HL-60 (cell line): Measurements from ENCODE around the gene ZNF507.

Experiments
- DNase-seq, 2 experiments: peaks; one replicate each; pipeline ENCODE4 v3.0.0-alpha.2; 2010 to 2020; ENCODE audit warnings: low read depth in 1 of 2, low spot score in 1 of 2
- H3K27ac ChIP-seq: fragments of 250-450 bp; sonication (Bioruptor Pico); replicated peaks from 2 replicates; pipeline ENCODE4 v1.5.1; 2020; ENCODE audit warnings: mild to moderate bottlenecking, moderate library complexity
- H3K27me3 ChIP-seq: fragments of 250-450 bp; sonication (Bioruptor Pico); 2 replicates; pipeline ENCODE4 v1.5.1; 2021; ENCODE audit warnings: mild to moderate bottlenecking, moderate library complexity; ENCODE audit not compliant: insufficient read depth, poor library complexity, severe bottlenecking
- H3K4me3 ChIP-seq: replicated peaks from 2 replicates; pipeline ENCODE4 v1.5.1; 2011; ENCODE audit warnings: mild to moderate bottlenecking, control low read depth, low read length; ENCODE audit not compliant: insufficient read depth
- CTCF ChIP-seq: IDR thresholded peaks from one replicate; pipeline ENCODE4 v1.5.1; 2011; ENCODE audit warnings: low read length, control low read depth, inconsistent platforms; ENCODE audit not compliant: insufficient read depth
- GABPA ChIP-seq: IDR thresholded peaks from 2 replicates; pipeline ENCODE4 v1.6.1; 2012; ENCODE audit warnings: low read depth
- POLR2AphosphoS5 ChIP-seq: IDR thresholded peaks from 2 replicates; pipeline ENCODE4 v1.6.1; 2012; ENCODE audit warnings: low read depth
- SPI1 ChIP-seq: IDR thresholded peaks from 2 replicates; pipeline ENCODE4 v1.6.1; 2012; ENCODE audit warnings: low read depth, mild to moderate bottlenecking, borderline replicate concordance
- TF ChIP-seq, protein P1 (sequence below): IDR thresholded peaks from 2 replicates; pipeline ENCODE4 v1.6.1; 2012; ENCODE audit warnings: low read depth; ENCODE audit not compliant: insufficient replicate concordance

Gene ZNF507

DNA sequence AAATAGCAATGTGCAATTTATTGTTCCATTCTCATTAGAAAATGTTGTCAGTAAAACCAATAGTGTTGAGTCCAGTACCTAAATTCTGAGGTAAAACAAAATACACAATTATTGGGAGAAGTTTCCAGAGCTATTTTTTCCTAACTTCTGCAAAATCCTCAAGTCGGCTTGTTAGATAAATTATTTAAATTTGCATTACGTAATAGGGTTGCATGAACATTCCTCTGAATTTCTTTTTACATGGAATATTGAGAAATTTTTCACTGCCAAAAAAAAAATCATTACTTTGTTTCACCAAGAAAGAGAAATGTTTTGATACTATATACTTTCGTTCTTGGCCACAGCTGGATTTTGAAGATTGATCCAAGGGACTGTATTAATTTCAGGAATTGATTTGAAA lies 1.5 kb downstream of the ZNF507 start:
- 0 out of 2 replicates have a peak overlapping the region, but pooled peaks have one; percentile 82 for H3K4me3 ChIP-seq
- no peak for DNase-seq
- TF ChIP-seq CTCF, result no peak
- TF ChIP-seq POLR2AphosphoS5, result no peak
- no peak for TF ChIP-seq GABPA
- no peak for TF ChIP-seq SPI1
- TF ChIP-seq, protein P1, sequence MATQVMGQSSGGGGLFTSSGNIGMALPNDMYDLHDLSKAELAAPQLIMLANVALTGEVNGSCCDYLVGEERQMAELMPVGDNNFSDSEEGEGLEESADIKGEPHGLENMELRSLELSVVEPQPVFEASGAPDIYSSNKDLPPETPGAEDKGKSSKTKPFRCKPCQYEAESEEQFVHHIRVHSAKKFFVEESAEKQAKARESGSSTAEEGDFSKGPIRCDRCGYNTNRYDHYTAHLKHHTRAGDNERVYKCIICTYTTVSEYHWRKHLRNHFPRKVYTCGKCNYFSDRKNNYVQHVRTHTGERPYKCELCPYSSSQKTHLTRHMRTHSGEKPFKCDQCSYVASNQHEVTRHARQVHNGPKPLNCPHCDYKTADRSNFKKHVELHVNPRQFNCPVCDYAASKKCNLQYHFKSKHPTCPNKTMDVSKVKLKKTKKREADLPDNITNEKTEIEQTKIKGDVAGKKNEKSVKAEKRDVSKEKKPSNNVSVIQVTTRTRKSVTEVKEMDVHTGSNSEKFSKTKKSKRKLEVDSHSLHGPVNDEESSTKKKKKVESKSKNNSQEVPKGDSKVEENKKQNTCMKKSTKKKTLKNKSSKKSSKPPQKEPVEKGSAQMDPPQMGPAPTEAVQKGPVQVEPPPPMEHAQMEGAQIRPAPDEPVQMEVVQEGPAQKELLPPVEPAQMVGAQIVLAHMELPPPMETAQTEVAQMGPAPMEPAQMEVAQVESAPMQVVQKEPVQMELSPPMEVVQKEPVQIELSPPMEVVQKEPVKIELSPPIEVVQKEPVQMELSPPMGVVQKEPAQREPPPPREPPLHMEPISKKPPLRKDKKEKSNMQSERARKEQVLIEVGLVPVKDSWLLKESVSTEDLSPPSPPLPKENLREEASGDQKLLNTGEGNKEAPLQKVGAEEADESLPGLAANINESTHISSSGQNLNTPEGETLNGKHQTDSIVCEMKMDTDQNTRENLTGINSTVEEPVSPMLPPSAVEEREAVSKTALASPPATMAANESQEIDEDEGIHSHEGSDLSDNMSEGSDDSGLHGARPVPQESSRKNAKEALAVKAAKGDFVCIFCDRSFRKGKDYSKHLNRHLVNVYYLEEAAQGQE, result no peak
- no peak overlapping the region for H3K27ac ChIP-seq
- H3K27me3 ChIP-seq, result no peaks in the 10 kb centered on the region

DNA sequence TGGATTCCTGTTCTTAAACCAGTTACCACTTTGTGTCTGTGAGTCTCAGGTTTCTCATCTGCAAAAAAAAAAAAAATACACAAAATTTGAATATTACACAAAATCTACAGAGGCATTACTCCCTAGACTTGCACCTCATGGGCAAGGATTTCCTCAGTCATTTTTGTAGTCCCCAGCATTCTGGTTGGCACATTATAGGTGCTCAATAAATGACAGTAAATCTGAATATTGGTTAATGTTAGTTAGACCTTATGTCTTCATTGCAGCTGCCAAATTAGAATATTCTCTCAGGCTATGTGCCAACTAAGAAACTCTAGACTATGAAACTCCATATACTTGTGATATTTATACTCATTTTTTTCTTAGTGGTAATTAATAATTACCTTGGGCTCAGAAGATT lies 2.2 kb downstream of the ZNF507 start:
- no peak overlapping the region for H3K4me3 ChIP-seq
- TF ChIP-seq POLR2AphosphoS5 (no peak), CTCF (no peak), SPI1 (no peak), GABPA (no peak)
- TF ChIP-seq, protein P1, result no peak
- H3K27me3 ChIP-seq, result no peaks in the 10 kb centered on the region
- no peak for DNase-seq
- H3K27ac ChIP-seq, result no peak overlapping the region

DNA sequence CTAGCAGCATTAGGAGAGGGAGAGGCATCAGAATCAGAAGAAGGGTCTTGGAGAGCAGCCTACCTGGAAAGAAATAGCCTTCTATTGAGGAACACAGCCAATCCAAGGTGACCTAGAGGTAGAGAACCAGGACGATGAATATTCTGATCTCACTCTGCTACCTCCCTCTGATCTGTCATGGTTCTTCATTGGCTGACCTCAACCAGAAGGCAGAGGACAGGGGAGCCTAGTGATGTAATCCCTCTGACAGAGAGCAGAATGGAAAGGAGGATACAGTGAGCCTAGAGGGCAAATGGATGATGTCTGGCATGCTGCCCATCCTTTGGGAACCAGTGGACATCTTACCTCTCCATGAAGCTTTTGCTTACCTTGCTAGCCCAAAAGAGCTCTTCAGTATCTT lies 3.6 kb downstream of the ZNF507 start:
- no peak for DNase-seq
- no peaks in the 10 kb centered on the region for H3K27me3 ChIP-seq
- TF ChIP-seq, protein P1, result no peak
- no peak for TF ChIP-seq GABPA
- TF ChIP-seq POLR2AphosphoS5, result no peak
- TF ChIP-seq CTCF, result no peak
- TF ChIP-seq SPI1, result no peak
- no peak overlapping the region for H3K27ac ChIP-seq
- H3K4me3 ChIP-seq, result no peak overlapping the region
